Activated naive CD4-positive, alpha-beta T cell treated with anti-CD3 and anti-CD28 coated beads, Interleukin-2, amount 50 U/mL, for 72 hours (primary cell): ENCODE data around the gene TRIM16. TPM values are rescaled to one million over a fixed set of nuclear protein-coding genes. Genes with fewer than 3 reads are reported as not detected.
A peak's percentile ranks its signal among the peaks of the same experiment; 100 is the strongest.
"Not testable (repeated sequence)": the region's sequence is repeated elsewhere in the genome, so short reads cannot be mapped to it uniquely, and the experiment has no call there.

Experiments
- ATAC-seq, 2 donors: fragments of 150-1000 bp; cut with Tn5 transposase; 2 replicates each; pipeline ENCODE4 v1.10.0; 2021; ENCODE audit warnings: mild to moderate bottlenecking in 2 of 2, moderate library complexity in 2 of 2
- DNase-seq, 2 donors: peaks; one replicate each; pipeline ENCODE4 v3.0.0; 2021 to 2022; ENCODE audit warnings: low spot score in 2 of 2
- H3K27ac Mint-ChIP-seq, 2 donors: one replicate each; pipeline ENCODE4 v1.8.0; 2022; ENCODE audit warnings: mild to moderate bottlenecking in 2 of 2, mixed read lengths in 2 of 2
- H3K36me3 Mint-ChIP-seq, 2 donors: one replicate each; pipeline ENCODE4 v1.8.0; 2022; ENCODE audit warnings: mixed read lengths in 2 of 2
- H3K9me3 Mint-ChIP-seq, 2 donors: one replicate each; pipeline ENCODE4 v1.8.0; 2022; ENCODE audit warnings: mixed read lengths in 2 of 2
- total RNA-seq, 2 donors: library from RNA; stranded (reverse); gene quantifications; one replicate each; pipeline ENCODE4 v1.2.3, GENCODE V29; 2022

The TRIM16 gene
- total RNA-seq, 2 donors from 2014 or later: 11.3 to 19.0 TPM

GRCh38 chr17:15589544-15590536 is 94.3 kb downstream of the TRIM16 start:
- DNase-seq: peak in 1 of 2 donors; percentile 14
- peak; percentile 79 to 84 for ATAC-seq
- H3K9me3 Mint-ChIP-seq, H3K27ac Mint-ChIP-seq, H3K36me3 Mint-ChIP-seq: not testable (repeated sequence)

GRCh38 chr17:15588017-15588416 is 96.1 kb downstream of the TRIM16 start:
- not testable (repeated sequence) for H3K36me3 Mint-ChIP-seq, ATAC-seq, H3K27ac Mint-ChIP-seq, H3K9me3 Mint-ChIP-seq, DNase-seq

- not testable (repeated sequence) for H3K36me3 Mint-ChIP-seq, H3K9me3 Mint-ChIP-seq
These were observed 100.8 kb downstream of the TRIM16 start for GRCh38 chr17:15583313-15583712.

GRCh38 chr17:15581462-15581861 is 102.6 kb downstream of the TRIM16 start:
- H3K9me3 Mint-ChIP-seq, DNase-seq, ATAC-seq, H3K36me3 Mint-ChIP-seq, H3K27ac Mint-ChIP-seq: not testable (repeated sequence)

More at GRCh38 chr17:15583313-15583712, 100.8 kb downstream of the TRIM16 start:
- H3K27ac Mint-ChIP-seq, ATAC-seq, DNase-seq: not testable (repeated sequence)

Other genes starting within 250 kb of the TRIM16 start
- gene CDRT4, start 216.7 kb downstream of the TRIM16 start, total RNA-seq: 1 to 10 TPM; 4.0 to 5.3 TPM
- gene TVP23C, start 120.8 kb downstream of the TRIM16 start, total RNA-seq: 10 to 100 TPM; 11.2 to 15.0 TPM
- under 1 TPM; 0.18 to 0.23 TPM for gene FBXW10B, start 64.6 kb downstream of the TRIM16 start, total RNA-seq
- 10 to 100 TPM; 21.8 to 24.3 TPM for gene ZNF286A, start 15.4 kb upstream of the TRIM16 start, total RNA-seq
- 1 to 10 TPM in 1 of 2 donors, under 1 TPM in 1; 0.78 to 1.0 TPM for gene TBC1D26, start 48.0 kb upstream of the TRIM16 start, total RNA-seq